Keratinocyte (primary cell): Measurements from ENCODE around the gene BOLA3.

Experiments used
- CTCF ChIP-seq, 3 experiments: IDR thresholded peaks in 1 of 3; conservative IDR thresholded peaks in 1 of 3; optimal IDR thresholded peaks in 1 of 3; 2 replicates in 2 of 3; 3 replicates in 1 of 3; pipeline versions ENCODE3 to v1.5.1; 2011; ENCODE audit warnings: low read length in 3 of 3, mild to moderate bottlenecking in 3 of 3, moderate library complexity in 2 of 3, control low read depth in 1 of 3, inconsistent platforms in 1 of 3; ENCODE audit not compliant: insufficient read depth in 2 of 3; ENCODE audit errors: extremely low read depth in 1 of 3
- EZH2 ChIP-seq: IDR thresholded peaks from one replicate; pipeline ENCODE4 v1.6.1; 2012; ENCODE audit warnings: inconsistent platforms, mild to moderate bottlenecking, low read length, moderate library complexity

DNA sequence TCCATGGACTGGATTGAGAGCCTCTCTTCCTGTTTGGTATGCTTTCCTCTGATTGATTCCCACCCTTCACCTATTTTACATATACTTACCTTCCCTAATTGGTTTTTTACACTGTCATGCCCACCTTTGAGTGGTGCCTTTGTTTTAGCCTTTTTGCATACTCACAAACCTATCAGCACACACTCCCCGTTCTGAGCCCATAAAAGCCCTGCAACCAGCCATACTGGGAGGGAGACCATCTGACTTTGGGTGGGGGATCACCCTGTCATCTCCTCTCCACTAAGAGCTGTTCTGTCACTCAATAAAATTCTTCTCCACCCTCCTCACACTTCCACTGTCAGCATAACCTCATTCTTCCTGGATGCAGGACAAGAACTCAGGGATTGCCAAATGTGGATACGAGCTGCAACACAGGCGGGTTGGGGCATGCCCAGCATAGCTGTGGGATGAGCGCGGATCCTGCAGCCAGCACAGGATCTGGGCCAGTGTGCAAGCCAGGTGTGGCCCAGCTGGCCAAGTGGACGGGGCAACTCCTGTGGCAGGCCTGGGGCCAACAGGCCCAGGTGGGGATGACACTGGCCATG lies 40.4 kb upstream of the BOLA3 start:
- TF ChIP-seq CTCF (optimal IDR thresholded peaks at IDR 0.05 in 1 of 3, IDR thresholded peaks at IDR 0.05 in 1 of 3, conservative IDR thresholded peaks at IDR 0.05 in 1 of 3; ENCODE audit: extremely low read depth in 1 of 3, insufficient read depth in 2 of 3, low read length in 3 of 3) (no peak), EZH2 (no peak)
